Right forelimb (tissue), 1 donor: Measurements from ENCODE around the gene AKR1E2.
"Not testable (repeated sequence)": the region's sequence is repeated elsewhere in the genome, so short reads cannot be mapped to it uniquely, and the experiment has no call there.

ENCODE experiments used
- DNase-seq: peaks from one replicate; pipeline ENCODE4 v3.0.0-alpha.2; 2018

AKR1E2 gene

GRCh38 chr10:4815646-4816180 lies 10.3 kb upstream of the AKR1E2 start:
- DNase-seq: not testable (repeated sequence)

- DNase-seq: no peak
These were observed 9.0 kb upstream of the AKR1E2 start for GRCh38 chr10:4816966-4817365.

GRCh38 chr10:4819067-4819466 lies 6.9 kb upstream of the AKR1E2 start:
- no peak for DNase-seq

GRCh38 chr10:4819707-4820106 lies 6.3 kb upstream of the AKR1E2 start:
- no peak for DNase-seq

GRCh38 chr10:4820804-4821401 lies 5.1 kb upstream of the AKR1E2 start:
- DNase-seq: no peak

GRCh38 chr10:4822208-4822607 lies 3.8 kb upstream of the AKR1E2 start:
- DNase-seq: no peak

GRCh38 chr10:4824791-4825310 lies 1.2 kb upstream of the AKR1E2 start:
- no peak for DNase-seq

- no peak for DNase-seq
These were observed 545 bp upstream of the AKR1E2 start for GRCh38 chr10:4825456-4825867.

GRCh38 chr10:4826792-4827324 lies 851 bp downstream of the AKR1E2 start:
- no peak for DNase-seq

GRCh38 chr10:4828005-4828404 lies 2.0 kb downstream of the AKR1E2 start:
- no peak for DNase-seq

GRCh38 chr10:4830551-4830950 lies 4.5 kb downstream of the AKR1E2 start:
- DNase-seq: no peak

GRCh38 chr10:4831091-4831490 lies 5.1 kb downstream of the AKR1E2 start:
- DNase-seq: no peak

GRCh38 chr10:4833286-4833685 lies 7.3 kb downstream of the AKR1E2 start:
- no peak for DNase-seq

- DNase-seq: no peak
These were observed 8.9 kb downstream of the AKR1E2 start for GRCh38 chr10:4834898-4835405.

GRCh38 chr10:4835494-4835918 lies 9.5 kb downstream of the AKR1E2 start:
- DNase-seq: no peak

GRCh38 chr10:4836416-4836969 lies 10.5 kb downstream of the AKR1E2 start:
- no peak for DNase-seq

GRCh38 chr10:4837551-4837950 lies 11.5 kb downstream of the AKR1E2 start:
- DNase-seq: no peak

- DNase-seq: no peak
These were observed 12.7 kb downstream of the AKR1E2 start for GRCh38 chr10:4838743-4839142.

- DNase-seq: no peak
These were observed 13.3 kb downstream of the AKR1E2 start for GRCh38 chr10:4839353-4839752.

- DNase-seq: no peak
These were observed 14.1 kb downstream of the AKR1E2 start for GRCh38 chr10:4840151-4840550.

- DNase-seq: no peak
These were observed 17.6 kb downstream of the AKR1E2 start for GRCh38 chr10:4843525-4844180.

- no peak for DNase-seq
These were observed 18.9 kb downstream of the AKR1E2 start for GRCh38 chr10:4844864-4845263.

GRCh38 chr10:4845766-4846165 lies 19.8 kb downstream of the AKR1E2 start:
- DNase-seq: no peak

GRCh38 chr10:4846775-4847174 lies 20.8 kb downstream of the AKR1E2 start:
- DNase-seq: no peak
